ENCODE data around the gene WDR83.
A peak's percentile ranks its signal among the peaks of the same experiment; 100 is the strongest.
"Not testable (repeated sequence)": the region's sequence is repeated elsewhere in the genome, so short reads cannot be mapped to it uniquely, and the experiment has no call there.

The WDR83 gene, protein sequence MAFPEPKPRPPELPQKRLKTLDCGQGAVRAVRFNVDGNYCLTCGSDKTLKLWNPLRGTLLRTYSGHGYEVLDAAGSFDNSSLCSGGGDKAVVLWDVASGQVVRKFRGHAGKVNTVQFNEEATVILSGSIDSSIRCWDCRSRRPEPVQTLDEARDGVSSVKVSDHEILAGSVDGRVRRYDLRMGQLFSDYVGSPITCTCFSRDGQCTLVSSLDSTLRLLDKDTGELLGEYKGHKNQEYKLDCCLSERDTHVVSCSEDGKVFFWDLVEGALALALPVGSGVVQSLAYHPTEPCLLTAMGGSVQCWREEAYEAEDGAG

GRCh38 chr19:12666265-12667048 lies at the start of gene WDR83, which contains the start of gene MAN2B1:
Gene WDR83 (plus strand): TSS chr19:12666807. CDS start chr19:12669791, 2,984 bp downstream.
Gene MAN2B1 (minus strand): TSS chr19:12666742. CDS start chr19:12666701, 41 bp downstream.
- no peak for TF ChIP-seq CTCF (IDR thresholded peaks at IDR 0.05; ENCODE audit: extremely low read depth, missing control alignments)
- DNase-seq (ENCODE audit: low spot score): peak; percentile 94

GRCh38 chr19:12617646-12618045 lies 49.0 kb upstream of the WDR83 start:
- no peak for TF ChIP-seq CTCF (IDR thresholded peaks at IDR 0.05; ENCODE audit: extremely low read depth, missing control alignments)
- DNase-seq (ENCODE audit: low spot score): no peak

DNA sequence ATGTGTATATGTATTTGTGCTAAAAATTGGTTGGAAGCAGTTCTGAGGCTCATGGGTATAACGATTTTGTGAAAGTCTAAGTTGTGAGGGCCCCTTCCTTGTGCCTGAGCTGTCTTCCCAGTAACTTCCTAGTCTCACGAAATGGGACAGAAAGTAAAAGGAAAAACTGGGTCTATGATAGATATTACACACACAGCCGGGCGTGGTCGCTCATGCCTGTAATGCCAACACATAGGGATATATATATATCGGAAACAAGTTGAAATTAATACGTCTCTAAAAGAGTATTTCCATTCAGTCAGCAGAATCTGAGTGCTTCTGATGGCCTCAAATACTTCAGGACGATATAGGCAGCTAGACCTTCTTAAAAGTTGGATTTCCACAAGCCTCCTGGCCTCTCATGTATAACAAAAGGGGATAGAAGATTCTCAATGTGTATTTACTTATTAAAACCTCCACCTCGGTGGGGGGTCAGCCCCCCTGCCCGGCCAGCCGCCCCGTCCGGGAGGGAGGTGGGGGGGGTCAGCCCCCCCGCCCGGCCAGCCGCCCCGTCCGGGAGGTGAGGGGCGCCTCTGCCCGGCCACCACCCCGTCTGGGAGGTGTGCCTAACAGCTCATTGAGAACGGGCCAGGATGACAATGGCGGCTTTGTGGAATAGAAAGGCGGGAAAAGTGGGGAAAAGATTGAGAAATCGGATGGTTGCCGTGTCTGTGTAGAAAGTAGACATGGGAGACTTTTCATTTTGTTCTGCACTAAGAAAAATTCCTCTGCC lies 45.2 kb upstream of the WDR83 start:
- DNase-seq (ENCODE audit: low spot score): not testable (repeated sequence)

GRCh38 chr19:12623361-12624031 lies 43.1 kb upstream of the WDR83 start:
- no peak for DNase-seq (ENCODE audit: low spot score)
- no peak for TF ChIP-seq CTCF (IDR thresholded peaks at IDR 0.05; ENCODE audit: extremely low read depth, missing control alignments)

GRCh38 chr19:12626958-12627357 lies 39.6 kb upstream of the WDR83 start:
- no peak for TF ChIP-seq CTCF (IDR thresholded peaks at IDR 0.05; ENCODE audit: extremely low read depth, missing control alignments)
- DNase-seq (ENCODE audit: low spot score): no peak

GRCh38 chr19:12628040-12629022 lies 38.3 kb upstream of the WDR83 start:
- DNase-seq (ENCODE audit: low spot score): no peak
- TF ChIP-seq CTCF (IDR thresholded peaks at IDR 0.05; ENCODE audit: extremely low read depth, missing control alignments): no peak
